Neuron (in vitro differentiated cells): ENCODE measurements around the gene CRMP1.

Source experiments
- H2AFZ ChIP-seq: one replicate; pipeline ENCODE4 v1.6.1; 2013; ENCODE audit warnings: low read depth, mild to moderate bottlenecking, inconsistent platforms, low read length, moderate library complexity
- H3K27me3 ChIP-seq: one replicate; pipeline ENCODE4 v1.6.1; 2013; ENCODE audit warnings: low read length; ENCODE audit not compliant: insufficient read depth
- H3K36me3 ChIP-seq: one replicate; pipeline ENCODE4 v1.6.1; 2013; ENCODE audit warnings: low read length; ENCODE audit not compliant: insufficient read depth
- H3K4me1 ChIP-seq: one replicate; pipeline ENCODE4 v1.6.1; 2013; ENCODE audit warnings: low read length; ENCODE audit not compliant: insufficient read depth
- H3K4me3 ChIP-seq: 2 replicates; pipeline ENCODE4 v1.5.1; 2013; ENCODE audit warnings: mild to moderate bottlenecking, low read length, moderate library complexity
- H3K9me3 ChIP-seq: one replicate; pipeline ENCODE4 v1.6.1; 2013; ENCODE audit warnings: low read length

Gene CRMP1

GRCh38 chr4:5783486-5783885 lies 109.4 kb downstream of the CRMP1 start:
- no peaks in the 10 kb centered on the region for H3K9me3 ChIP-seq
- H2AFZ ChIP-seq: no peak overlapping the region
- H3K4me3 ChIP-seq: no peak overlapping the region
- no peaks in the 10 kb centered on the region for H3K27me3 ChIP-seq
- no peaks in the 10 kb centered on the region for H3K4me1 ChIP-seq
- peaks cover 13% of the 10 kb centered on the region for H3K36me3 ChIP-seq

- Histone ChIP-seq H3K4me1 (no peaks in the 10 kb centered on the region), H3K9me3 (no peaks in the 10 kb centered on the region), H3K4me3 (no peak overlapping the region), H3K27me3 (no peaks in the 10 kb centered on the region), H2AFZ (no peak overlapping the region), H3K36me3 (peaks cover 8% of the 10 kb centered on the region)
Observed at GRCh38 chr4:5782829-5783476, 109.9 kb downstream of the CRMP1 start.

- peaks cover 3% of the 10 kb centered on the region for H3K9me3 ChIP-seq
- H3K4me1 ChIP-seq: no peaks in the 10 kb centered on the region
- no peak overlapping the region for H3K4me3 ChIP-seq
- H2AFZ ChIP-seq: no peak overlapping the region
- peaks cover 8% of the 10 kb centered on the region for H3K36me3 ChIP-seq
- H3K27me3 ChIP-seq: no peaks in the 10 kb centered on the region
Observed at GRCh38 chr4:5781691-5782090, 111.2 kb downstream of the CRMP1 start.

- H3K9me3 ChIP-seq: peaks cover 6% of the 10 kb centered on the region
- H3K27me3 ChIP-seq: no peaks in the 10 kb centered on the region
- H2AFZ ChIP-seq: no peak overlapping the region
- H3K4me1 ChIP-seq: no peaks in the 10 kb centered on the region
- no peak overlapping the region for H3K4me3 ChIP-seq
- H3K36me3 ChIP-seq: peaks cover 8% of the 10 kb centered on the region
Observed at GRCh38 chr4:5780831-5781480, 111.9 kb downstream of the CRMP1 start.

GRCh38 chr4:5776510-5776909 lies 116.4 kb downstream of the CRMP1 start:
- H3K27me3 ChIP-seq: no peaks in the 10 kb centered on the region
- no peak overlapping the region for H3K4me3 ChIP-seq
- no peaks in the 10 kb centered on the region for H3K4me1 ChIP-seq
- no peaks in the 10 kb centered on the region for H3K36me3 ChIP-seq
- peaks cover 11% of the 10 kb centered on the region for H3K9me3 ChIP-seq
- no peak overlapping the region for H2AFZ ChIP-seq

GRCh38 chr4:5774416-5775036 lies 118.4 kb downstream of the CRMP1 start:
- H3K36me3 ChIP-seq: no peaks in the 10 kb centered on the region
- H2AFZ ChIP-seq: no peak overlapping the region
- no peaks in the 10 kb centered on the region for H3K4me1 ChIP-seq
- no peak overlapping the region for H3K4me3 ChIP-seq
- H3K27me3 ChIP-seq: no peaks in the 10 kb centered on the region
- H3K9me3 ChIP-seq: peaks cover 21% of the 10 kb centered on the region

GRCh38 chr4:5773271-5773555 lies 119.7 kb downstream of the CRMP1 start:
- Histone ChIP-seq H3K9me3 (peaks cover 24% of the 10 kb centered on the region), H3K4me3 (no peak overlapping the region), H3K27me3 (no peaks in the 10 kb centered on the region), H2AFZ (no peak overlapping the region), H3K4me1 (no peaks in the 10 kb centered on the region), H3K36me3 (peaks cover 6% of the 10 kb centered on the region)

GRCh38 chr4:5772528-5773270 lies 120.2 kb downstream of the CRMP1 start:
- peaks cover 29% of the 10 kb centered on the region for H3K9me3 ChIP-seq
- H3K36me3 ChIP-seq: peaks cover 10% of the 10 kb centered on the region
- H3K4me1 ChIP-seq: no peaks in the 10 kb centered on the region
- H2AFZ ChIP-seq: no peak overlapping the region
- H3K27me3 ChIP-seq: no peaks in the 10 kb centered on the region
- H3K4me3 ChIP-seq: no peak overlapping the region
